Stimulated activated CD8-positive, alpha-beta memory T cell treated with anti-CD3 and anti-CD28 coated beads, Interleukin-7, amount 100 ng/mL, for 48 hours (primary cell): ENCODE results near the gene AOC2.

ENCODE experiments used
- DNase-seq, 2 donors: peaks; one replicate each; pipeline ENCODE4 v3.0.0-alpha.2; 2020; ENCODE audit warnings: low read depth in 1 of 2; ENCODE audit errors: extremely low read depth in 1 of 2

The AOC2 gene, protein sequence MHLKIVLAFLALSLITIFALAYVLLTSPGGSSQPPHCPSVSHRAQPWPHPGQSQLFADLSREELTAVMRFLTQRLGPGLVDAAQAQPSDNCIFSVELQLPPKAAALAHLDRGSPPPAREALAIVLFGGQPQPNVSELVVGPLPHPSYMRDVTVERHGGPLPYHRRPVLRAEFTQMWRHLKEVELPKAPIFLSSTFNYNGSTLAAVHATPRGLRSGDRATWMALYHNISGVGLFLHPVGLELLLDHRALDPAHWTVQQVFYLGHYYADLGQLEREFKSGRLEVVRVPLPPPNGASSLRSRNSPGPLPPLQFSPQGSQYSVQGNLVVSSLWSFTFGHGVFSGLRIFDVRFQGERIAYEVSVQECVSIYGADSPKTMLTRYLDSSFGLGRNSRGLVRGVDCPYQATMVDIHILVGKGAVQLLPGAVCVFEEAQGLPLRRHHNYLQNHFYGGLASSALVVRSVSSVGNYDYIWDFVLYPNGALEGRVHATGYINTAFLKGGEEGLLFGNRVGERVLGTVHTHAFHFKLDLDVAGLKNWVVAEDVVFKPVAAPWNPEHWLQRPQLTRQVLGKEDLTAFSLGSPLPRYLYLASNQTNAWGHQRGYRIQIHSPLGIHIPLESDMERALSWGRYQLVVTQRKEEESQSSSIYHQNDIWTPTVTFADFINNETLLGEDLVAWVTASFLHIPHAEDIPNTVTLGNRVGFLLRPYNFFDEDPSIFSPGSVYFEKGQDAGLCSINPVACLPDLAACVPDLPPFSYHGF

DNA sequence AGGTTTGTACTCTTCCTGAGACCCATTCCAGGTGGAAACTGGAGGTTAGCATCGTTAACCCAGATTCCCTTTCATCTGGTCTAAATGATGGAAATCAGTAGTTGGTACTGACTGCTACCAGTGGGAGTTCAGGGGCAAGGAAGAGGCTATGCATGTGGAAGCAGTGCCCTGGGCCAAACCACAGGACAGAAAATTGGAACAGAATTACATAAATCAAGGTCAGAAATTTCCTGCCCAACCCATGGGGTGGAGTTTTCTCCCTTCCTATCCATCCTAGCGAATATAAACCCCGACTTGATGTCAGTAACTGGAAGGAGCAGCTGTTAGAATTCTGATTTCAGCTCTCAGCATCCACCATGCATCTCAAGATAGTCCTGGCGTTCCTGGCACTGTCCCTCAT lies at the start of gene AOC2:
TSS of gene AOC2 (plus strand) at position 310 of the 400 bp plus-strand sequence. CDS start at position 357, 47 bp downstream.
- DNase-seq, result no peak

DNA sequence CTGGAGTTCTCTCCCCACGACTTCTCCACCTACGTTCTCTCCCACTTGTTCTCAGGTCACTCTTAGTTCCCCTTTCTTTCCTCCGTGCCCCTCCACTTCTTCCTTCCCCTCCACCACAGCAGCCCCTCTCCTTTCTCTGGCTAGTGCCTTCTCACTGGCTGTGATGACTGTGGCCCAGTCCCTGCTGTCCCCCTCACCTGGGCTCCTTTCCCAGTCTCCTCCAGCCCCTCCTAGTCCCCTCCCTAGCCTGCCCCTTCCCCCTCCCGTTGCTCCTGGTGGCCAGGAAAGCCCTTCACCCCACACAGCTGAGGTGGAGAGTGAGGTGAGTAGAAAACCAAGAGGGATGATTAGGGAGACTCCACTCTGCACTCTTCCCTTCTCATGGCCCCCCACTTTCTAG lies 49.3 kb upstream of the AOC2 start:
- DNase-seq, result no peak

DNA sequence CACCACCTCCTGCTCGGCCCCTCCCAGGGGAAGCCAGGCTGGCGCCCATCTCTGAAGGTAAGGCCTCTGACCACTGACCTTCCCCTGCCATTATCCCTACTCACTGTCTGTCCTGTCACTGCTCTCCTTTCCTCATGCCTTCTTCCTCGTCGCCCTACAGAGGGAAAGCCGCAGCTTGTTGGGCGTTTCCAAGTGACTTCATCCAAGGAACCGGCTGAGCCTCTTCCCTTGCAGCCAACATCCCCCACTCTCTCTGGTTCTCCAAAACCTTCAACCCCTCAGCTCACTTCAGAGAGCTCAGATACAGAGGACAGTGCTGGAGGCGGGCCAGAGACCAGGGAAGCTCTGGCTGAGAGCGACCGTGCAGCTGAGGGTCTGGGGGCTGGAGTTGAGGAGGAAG lies 48.9 kb upstream of the AOC2 start:
- no peak for DNase-seq

DNA sequence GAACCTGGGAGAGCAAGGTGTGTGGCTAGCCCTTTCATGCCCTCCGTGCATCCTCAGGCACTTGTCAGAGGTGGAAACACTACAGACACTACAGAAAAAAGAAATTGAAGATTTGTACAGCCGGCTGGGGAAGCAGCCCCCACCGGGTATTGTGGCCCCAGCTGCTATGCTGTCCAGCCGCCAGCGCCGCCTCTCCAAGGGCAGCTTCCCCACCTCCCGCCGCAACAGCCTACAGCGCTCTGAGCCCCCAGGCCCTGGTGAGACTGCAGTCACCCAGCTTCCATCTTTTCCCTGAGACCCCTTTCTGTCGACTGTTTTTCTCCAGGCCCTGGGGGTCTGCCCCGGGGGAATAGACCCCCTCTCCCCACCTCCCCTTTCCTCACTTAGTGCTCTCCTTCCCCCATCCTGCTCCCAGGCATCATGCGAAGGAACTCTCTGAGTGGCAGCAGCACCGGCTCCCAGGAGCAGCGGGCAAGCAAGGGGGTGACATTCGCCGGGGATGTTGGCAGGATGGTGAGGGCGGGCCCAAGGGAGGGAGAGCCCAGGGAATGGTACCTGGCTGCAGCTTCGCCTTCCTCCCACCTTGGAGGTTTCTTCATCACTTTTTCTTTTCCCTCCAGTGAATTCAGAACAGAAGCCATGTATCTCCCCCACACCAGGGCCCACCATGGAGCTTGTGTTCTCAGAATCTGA lies 48.2 kb upstream of the AOC2 start:
- DNase-seq, result no peak

DNA sequence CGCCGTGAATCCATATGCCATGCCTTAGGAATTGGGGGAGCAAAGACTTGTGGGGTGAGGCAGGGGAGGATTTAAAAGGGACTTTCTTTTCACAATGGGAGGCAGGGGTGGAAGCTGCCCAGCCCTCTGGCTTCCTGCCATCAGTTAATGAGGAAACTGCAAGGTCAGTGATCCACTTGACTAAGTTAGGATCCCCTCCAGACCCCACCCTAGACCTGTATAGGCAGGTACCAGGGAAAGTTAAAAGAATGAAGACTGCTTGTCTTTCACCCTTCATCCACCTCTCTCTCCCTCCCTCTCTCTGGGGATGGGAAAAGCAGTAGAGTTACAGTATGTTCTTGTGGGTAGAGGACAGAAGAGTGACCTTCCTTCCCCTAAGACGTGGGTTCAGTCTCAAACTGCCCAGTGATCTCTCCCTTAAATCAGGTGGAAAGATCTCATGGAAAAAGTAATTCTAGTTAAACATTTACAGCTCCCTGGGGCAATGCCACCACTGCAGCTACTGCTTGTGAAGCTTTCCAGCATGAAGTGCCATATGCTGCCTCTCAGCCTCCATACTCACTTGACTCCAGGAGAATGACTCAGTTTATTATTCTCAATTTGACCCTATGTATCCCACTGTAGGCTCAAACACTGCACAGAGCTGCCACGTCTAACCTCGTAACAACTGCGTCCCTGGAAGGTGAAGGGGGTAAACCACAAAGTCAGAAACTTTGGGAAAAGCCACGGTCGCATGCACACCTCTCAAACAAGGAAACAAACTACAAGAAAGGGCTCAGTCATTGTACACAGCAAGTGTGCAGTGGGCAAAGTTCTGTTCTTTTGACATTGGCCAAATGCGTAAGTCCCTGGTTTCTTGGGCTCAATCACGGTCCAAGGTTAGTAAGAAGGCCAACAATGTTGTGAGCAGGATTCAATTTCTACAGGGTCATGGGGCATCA lies 47.0 kb upstream of the AOC2 start:
- DNase-seq, result no peak

DNA sequence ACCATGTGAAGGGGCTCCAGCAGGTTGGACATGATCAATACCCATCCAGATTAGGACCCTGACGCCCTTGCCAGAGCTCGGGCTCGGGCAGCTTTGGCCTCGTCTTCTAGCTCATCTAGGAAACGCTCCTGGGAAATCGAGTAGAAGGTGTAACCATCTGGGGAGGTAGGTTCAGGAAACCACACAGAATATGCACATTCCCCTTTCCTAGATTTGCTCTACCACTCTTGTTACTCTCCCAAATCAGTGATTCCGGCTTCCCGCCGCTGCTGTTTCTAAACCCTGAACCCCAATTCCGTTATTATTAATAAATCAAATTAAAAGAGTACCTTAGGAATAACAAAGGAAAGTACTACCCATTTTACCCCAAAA lies 46.4 kb upstream of the AOC2 start:
- DNase-seq, result no peak

DNA sequence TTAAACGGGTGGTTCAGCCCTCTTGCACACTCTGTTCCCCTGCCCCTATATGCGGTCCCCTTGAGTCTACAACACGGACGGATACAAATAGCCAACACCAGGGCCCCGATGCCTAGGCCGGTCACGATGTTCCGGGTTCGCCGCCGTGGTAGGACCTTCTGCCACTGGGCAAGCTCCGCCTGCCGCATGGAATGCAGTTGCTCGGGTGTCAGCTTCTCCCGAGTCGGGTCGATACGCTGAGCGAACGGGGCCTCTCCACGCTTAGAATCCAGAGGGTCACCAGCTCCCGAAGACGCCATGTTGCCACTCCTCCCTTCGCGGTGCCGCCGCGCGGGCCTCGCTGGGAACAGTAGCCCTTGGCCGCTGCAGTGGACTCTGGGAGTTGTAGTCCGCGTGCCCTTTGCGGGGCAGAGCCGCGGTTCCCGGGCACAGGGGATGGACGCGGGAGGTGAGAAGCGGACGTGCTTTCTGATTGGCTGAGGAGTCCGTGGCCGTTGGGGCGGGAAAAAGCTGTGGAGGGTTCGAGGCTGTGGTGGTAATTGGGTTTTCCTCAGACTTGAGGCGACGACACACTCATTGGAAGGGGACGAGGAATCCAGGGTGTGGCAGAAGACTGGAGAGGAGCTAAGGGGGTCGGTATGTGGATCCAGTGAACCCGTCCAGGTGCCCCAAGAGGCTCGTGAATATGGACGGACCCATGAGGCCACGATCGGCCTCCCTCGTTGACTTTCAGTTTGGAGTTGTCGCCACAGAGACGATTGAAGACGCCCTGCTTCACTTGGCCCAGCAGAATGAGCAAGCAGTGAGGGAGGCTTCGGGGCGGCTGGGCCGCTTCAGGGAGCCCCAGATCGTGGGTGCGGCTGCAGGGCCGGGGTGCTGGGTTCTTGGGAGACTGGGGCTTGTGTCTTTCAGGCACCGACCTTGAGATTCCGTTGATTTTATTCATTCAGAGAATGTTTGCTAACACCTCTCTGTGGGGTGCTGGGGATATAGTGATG lies 45.7 kb upstream of the AOC2 start, which contains the start of the genes CNTD1 and COA3:
TSS of gene CNTD1 (plus strand) at position 479 of the 998 bp plus-strand sequence. CDS start at position 686, 207 bp downstream.
TSS of gene COA3 (minus strand) at position 322 of the 998 bp plus-strand sequence. CDS start at position 299, 23 bp downstream.
- DNase-seq, result peak; percentile 68 to 76

DNA sequence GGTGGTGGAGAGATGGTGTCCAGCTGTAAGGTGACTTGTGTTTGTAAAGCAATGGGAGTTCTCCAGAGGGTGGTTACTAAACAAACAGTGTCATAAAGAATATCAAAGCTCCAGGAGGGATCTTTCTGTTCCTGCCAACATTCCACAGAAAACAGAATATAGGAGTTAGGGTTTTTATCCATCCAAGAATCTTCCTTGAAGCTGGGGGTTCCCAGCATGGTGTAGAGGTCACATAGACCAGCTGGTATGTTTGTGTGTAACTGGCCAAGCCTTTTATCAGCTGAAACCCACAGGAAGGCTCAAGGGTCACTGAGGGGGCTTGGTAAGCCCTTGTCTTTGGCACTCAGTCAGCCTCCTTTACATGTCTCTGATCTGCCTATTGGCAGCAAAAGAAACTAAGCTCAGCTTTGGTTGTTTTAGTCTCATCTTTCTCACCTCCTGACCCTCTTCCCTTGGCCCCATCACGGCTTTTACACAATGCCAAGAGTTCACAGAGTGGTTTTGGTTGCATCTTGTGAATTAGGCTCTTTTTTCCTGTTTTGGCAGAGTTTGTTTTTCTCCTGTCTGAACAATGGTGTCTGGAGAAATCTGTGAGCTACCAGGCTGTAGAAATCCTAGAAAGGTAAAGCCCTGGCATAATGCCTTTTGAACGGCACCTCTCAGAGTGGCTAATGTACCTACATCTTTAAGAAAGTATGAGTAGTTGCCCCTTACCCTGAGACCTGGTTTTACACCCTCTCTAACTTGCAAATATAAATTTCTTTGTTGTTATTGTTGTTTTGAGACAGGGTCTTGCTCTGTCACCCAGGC lies 41.1 kb upstream of the AOC2 start:
- no peak for DNase-seq

DNA sequence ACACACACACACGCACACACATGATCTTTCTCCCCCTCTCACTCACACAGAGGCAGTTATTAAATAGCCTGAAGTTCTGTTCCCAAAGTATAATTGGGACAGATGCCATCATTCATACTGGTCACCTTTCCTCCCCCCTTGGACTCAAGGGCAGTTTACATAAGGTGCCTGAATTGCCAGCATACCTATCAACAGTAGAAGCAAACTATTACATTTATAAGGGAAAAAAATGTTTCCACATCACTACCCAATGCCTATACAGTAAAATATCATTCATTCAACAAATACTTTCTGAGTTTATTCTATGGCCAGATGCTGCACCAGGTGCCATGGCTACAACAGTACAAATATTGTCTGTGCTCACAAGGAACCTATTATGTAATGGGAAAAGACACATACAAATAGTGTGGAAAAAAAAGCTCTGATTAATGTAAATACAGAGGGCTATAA lies 39.4 kb upstream of the AOC2 start:
- no peak for DNase-seq

DNA sequence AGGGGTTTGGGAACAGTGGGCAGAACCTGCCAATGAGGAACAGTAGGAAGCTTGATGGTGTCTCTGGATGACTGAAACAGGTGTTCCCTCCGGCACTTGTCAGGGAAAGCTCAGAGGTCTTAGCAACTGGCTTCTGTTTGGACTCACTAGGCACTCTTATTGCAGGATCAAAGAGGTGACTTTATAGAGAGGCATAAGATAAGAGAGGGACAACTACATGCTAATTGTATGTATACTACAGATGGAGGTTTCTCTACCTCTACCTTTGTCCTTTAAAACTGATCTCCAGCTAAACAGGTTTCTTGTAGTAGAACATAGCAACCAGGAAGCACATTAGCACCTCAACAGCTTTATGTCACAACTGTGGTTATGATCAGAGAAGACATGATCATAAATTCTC lies 38.1 kb upstream of the AOC2 start:
- DNase-seq, result no peak

DNA sequence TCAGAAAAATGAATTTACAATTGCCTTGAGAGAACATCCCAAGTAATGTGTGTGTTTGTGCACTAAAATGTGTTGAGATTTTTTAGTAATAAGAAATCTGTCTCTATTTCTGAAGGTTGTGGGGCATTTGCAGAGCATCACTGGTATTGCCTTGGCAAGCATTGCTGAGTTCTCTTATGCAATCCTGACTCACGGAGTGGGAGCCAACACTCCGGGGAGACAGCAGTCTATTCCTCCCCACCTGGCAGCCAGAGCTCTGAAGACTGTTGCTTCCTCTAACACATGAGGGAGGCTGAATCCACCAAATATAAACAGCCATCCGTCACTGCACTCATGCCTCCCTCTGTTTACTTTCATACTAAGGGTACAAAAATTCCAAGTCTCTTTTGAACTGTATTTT lies 35.1 kb upstream of the AOC2 start:
- DNase-seq, result no peak

DNA sequence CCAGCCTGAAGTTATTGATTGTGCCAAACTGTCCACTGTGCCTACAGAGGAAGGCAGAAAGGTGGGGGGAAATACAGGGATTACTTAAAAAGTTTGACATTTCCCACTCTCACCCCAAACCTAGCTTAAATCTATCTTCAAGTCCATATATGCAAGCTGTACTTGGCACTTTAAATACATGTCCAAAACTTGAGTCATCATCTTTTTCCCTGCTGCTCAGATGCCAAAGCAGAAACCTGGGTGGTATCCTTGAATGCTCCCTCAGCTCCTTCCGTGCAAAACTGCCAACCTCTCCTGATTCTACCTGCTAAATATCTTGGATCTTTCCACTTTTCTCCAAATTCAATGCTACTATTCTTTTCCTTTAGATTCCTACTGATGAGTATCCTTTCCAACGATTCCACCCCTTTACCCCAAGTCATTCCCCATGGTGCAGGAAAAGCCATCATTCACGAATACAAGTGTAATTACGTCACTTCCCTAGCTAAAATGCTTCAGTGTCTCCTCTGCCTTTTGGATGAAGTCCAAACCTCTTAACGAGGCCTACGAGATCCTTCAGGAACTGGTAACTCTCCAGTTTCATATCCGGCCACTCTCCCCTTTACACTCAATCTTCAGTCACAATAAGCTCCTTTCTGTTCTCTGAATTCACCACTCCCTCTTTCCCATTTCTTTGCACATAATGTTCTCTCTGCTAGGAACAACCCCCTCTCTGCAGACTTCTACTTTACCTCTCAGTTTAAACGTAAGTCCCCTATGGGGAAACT lies 29.6 kb upstream of the AOC2 start:
- DNase-seq, result no peak

DNA sequence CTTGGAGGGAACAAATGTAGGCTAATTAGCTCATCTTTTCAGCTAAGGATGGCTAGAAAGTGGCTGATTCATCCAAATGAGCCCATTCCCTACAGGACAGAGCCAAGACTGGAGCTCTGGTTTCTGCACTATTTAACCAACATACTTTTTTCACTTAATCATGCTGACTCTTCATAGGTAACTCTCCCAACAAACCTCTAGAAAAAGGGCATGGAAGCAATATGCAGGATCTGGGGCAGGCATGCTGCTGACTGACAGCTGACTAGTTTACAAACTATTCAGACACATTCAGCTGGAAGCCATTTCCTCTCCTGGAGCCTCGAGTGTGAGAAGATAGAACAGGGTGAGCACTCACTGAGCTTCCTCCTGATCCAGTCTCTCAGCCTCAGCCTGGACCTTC lies 26.5 kb upstream of the AOC2 start:
- DNase-seq, result no peak

DNA sequence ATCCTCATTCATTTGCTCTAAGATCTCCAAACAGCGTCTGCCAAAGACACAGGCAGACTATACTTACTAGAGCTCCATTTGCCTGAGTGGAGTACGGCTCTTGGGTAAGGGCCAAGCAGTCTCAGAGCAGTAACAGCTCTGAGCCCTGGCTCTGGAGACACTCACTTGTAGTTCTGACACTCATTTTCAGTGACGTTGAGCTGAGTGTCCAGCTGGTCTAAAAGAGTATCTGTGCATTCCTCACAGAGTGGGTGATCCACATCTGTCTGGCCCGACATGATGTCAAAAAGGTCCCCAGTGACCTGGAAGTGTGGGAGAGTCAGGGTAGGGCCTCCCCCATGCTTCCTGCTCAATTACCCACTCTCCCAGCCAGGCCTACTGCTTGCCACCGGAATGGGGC lies 26.0 kb upstream of the AOC2 start:
- no peak for DNase-seq

DNA sequence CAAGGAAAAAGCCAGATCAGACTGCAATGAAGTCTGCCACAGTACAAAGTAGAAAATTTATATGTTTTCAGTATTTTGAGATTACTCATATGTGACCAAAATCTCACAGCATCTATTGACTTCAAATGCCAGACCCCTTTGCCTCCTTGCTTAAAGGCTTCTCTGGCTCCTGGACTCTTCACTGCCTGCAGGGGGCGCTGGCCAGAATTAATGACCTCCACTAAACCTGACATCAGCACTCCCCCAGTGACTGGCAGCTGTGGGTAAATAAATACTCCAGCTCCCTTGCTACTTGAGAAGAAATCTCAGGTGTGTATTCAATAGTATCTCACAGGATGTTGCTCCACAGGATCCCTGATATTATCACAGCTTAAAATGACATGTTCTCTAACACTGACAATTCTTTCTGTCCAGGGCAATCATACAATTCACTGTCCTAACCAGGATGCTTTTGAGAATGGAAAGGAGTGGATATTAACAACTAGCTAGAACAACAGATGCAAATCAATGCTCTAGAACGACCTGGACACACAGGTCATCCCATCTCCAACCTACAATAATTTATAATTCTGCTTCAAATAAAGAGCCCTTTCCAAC lies 24.3 kb upstream of the AOC2 start:
- peak; percentile 33 to 54 for DNase-seq

DNA sequence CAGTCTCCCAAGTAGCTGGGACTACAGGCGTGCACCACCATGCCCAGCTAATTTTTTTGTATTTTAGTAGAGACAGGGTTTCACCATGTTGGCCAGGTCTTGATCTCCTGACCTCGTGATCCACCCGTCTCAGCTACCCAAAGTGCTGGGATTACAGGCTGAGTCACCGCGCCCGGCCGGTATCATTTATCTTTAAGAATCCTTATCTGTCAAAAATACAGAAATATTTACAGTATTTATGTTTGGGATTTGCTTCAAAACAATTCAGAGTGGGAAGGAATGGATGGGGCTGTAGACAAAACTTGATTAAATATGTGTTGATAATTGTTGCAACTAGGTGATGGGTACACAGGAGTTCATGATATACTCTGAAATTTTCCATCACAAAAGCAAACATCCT lies 23.2 kb upstream of the AOC2 start:
- no peak for DNase-seq

DNA sequence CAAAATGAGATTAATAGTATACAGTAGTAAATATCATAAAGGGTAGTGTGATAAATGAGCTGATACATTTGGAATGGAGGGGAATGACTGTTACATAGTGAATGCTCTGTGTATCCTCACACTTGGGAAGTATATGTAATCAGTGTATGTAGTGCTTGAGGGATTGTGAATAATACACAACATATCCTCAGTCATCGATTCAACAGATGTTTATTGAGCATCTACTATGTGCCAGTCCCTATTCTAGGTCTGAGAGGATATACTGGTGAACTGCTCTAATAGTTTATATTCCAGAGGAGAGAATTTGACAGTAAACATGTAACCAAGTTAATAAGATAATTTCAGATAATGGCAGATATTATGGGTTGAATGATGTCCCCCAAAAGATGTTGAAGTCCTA lies 16.9 kb upstream of the AOC2 start:
- no peak for DNase-seq
